OCI-LY1 (cell line): Measurements from ENCODE around the gene TASP1.

Experiments used
- H2AFZ ChIP-seq: fragments of 200-600 bp; sonication (generic), shearing (Covaris generic); 2 replicates; pipeline ENCODE4 v1.6.0; 2014; ENCODE audit warnings: antibody characterized with exemption, mild to moderate bottlenecking, low read length
- H3F3A ChIP-seq: fragments of 200-600 bp; sonication (generic), shearing (Covaris generic); 2 replicates; pipeline ENCODE4 v1.6.0; 2014; ENCODE audit warnings: mild to moderate bottlenecking, antibody characterized with exemption, low read length, moderate library complexity; ENCODE audit not compliant: insufficient read depth
- H3K27ac ChIP-seq: fragments of 200-600 bp; sonication (generic); 2 replicates; pipeline ENCODE4 v1.5.1; 2014; ENCODE audit warnings: low read length, mixed run types, mild to moderate bottlenecking, low read depth; ENCODE audit not compliant: poor library complexity, severe bottlenecking
- H3K27me3 ChIP-seq: fragments of 200-600 bp; sonication (generic); 2 replicates; pipeline ENCODE4 v1.6.0; 2014; ENCODE audit warnings: antibody characterized with exemption, mild to moderate bottlenecking, low read length, moderate library complexity; ENCODE audit not compliant: insufficient read depth
- H3K36me3 ChIP-seq: fragments of 200-600 bp; sonication (generic); 2 replicates; pipeline ENCODE4 v1.6.1; 2014; ENCODE audit warnings: mild to moderate bottlenecking, antibody characterized with exemption, low read length, moderate library complexity, mixed read lengths; ENCODE audit not compliant: insufficient read depth
- H3K4me1 ChIP-seq: fragments of 200-600 bp; sonication (generic); 2 replicates; pipeline ENCODE4 v1.5.1; 2014; ENCODE audit warnings: mild to moderate bottlenecking, low read length, moderate library complexity; ENCODE audit not compliant: insufficient read depth, severe bottlenecking
- H3K4me2 ChIP-seq: fragments of 200-600 bp; sonication (generic), shearing (Covaris generic); 2 replicates; pipeline ENCODE4 v1.6.1; 2014; ENCODE audit warnings: low read length
- H3K4me3 ChIP-seq: fragments of 200-600 bp; sonication (generic); 2 replicates; pipeline ENCODE4 v1.5.1; 2014; ENCODE audit warnings: low read length, low read depth, mild to moderate bottlenecking, mixed read lengths; ENCODE audit not compliant: poor library complexity, severe bottlenecking
- H3K79me2 ChIP-seq: fragments of 200-600 bp; shearing (Covaris generic); 2 replicates; pipeline ENCODE4 v1.6.1; 2016; ENCODE audit warnings: mixed run types, low read length, mixed read lengths; ENCODE audit not compliant: insufficient read depth
- H3K9ac ChIP-seq: fragments of 200-600 bp; sonication (generic), shearing (Covaris generic); 2 replicates; pipeline ENCODE4 v1.6.1; 2014; ENCODE audit warnings: mild to moderate bottlenecking, low read length, mixed read lengths
- H3K9me2 ChIP-seq: fragments of 200-600 bp; sonication (generic), shearing (Covaris generic); 2 replicates; pipeline ENCODE4 v1.6.1; 2014; ENCODE audit warnings: low read depth, mild to moderate bottlenecking, low read length, mixed read lengths
- H3K9me3 ChIP-seq: fragments of 200-600 bp; shearing (Covaris generic); 2 replicates; pipeline ENCODE4 v1.6.1; 2014; ENCODE audit warnings: low read length, mixed read lengths
- H4K20me1 ChIP-seq: fragments of 200-600 bp; sonication (generic), shearing (Covaris generic); 2 replicates; pipeline ENCODE4 v1.6.0; 2016; ENCODE audit warnings: mild to moderate bottlenecking, low read length; ENCODE audit not compliant: insufficient read depth
- CTCF ChIP-seq: fragments of 200-600 bp; sonication (generic), shearing (Covaris generic); IDR thresholded peaks from 2 replicates; pipeline ENCODE4 v1.5.1; 2017; ENCODE audit warnings: mild to moderate bottlenecking, antibody characterized with exemption, low read length, moderate library complexity, mixed read lengths
- EZH2 ChIP-seq: fragments of 200-600 bp; sonication (generic), shearing (Covaris generic); IDR thresholded peaks from 2 replicates; pipeline ENCODE4 v1.8.0; 2017; ENCODE audit warnings: borderline replicate concordance, mixed run types, mild to moderate bottlenecking, antibody characterized with exemption, low read length, moderate library complexity, mixed read lengths

TASP1 gene

GRCh38 chr20:13453367-13453766 is 185.4 kb downstream of the TASP1 start:
- no peaks in the 10 kb centered on the region for H3K4me1 ChIP-seq
- no peaks in the 10 kb centered on the region for H3K79me2 ChIP-seq
- no peaks in the 10 kb centered on the region for H3K27me3 ChIP-seq
- no peak overlapping the region for H2AFZ ChIP-seq
- H4K20me1 ChIP-seq = no peaks in the 10 kb centered on the region
- H3K9ac ChIP-seq = no peak overlapping the region
- no peaks in the 10 kb centered on the region for H3F3A ChIP-seq
- no peaks in the 10 kb centered on the region for H3K36me3 ChIP-seq
- no peak overlapping the region for H3K27ac ChIP-seq
- no peak overlapping the region for H3K4me3 ChIP-seq
- H3K9me2 ChIP-seq = no peaks in the 10 kb centered on the region
- no peak overlapping the region for H3K4me2 ChIP-seq
- TF ChIP-seq EZH2 (no peak), CTCF (no peak)
- H3K9me3 ChIP-seq = no peaks in the 10 kb centered on the region

GRCh38 chr20:13452470-13453124 is 186.1 kb downstream of the TASP1 start:
- Histone ChIP-seq H3K27me3 (no peaks in the 10 kb centered on the region), H4K20me1 (no peaks in the 10 kb centered on the region), H3K4me2 (no peak overlapping the region), H3K9me2 (no peaks in the 10 kb centered on the region), H3F3A (no peaks in the 10 kb centered on the region), H3K9ac (no peak overlapping the region), H3K79me2 (no peaks in the 10 kb centered on the region), H3K4me3 (no peak overlapping the region), H3K27ac (no peak overlapping the region), H3K36me3 (no peaks in the 10 kb centered on the region), H3K9me3 (no peaks in the 10 kb centered on the region), H3K4me1 (no peaks in the 10 kb centered on the region), H2AFZ (no peak overlapping the region)
- TF ChIP-seq CTCF (no peak), EZH2 (no peak)

- H3K79me2 ChIP-seq = no peaks in the 10 kb centered on the region
- no peaks in the 10 kb centered on the region for H3K9me3 ChIP-seq
- no peaks in the 10 kb centered on the region for H3K9me2 ChIP-seq
- H3K36me3 ChIP-seq = no peaks in the 10 kb centered on the region
- no peak overlapping the region for H3K27ac ChIP-seq
- no peaks in the 10 kb centered on the region for H3K27me3 ChIP-seq
- no peak overlapping the region for H3K4me3 ChIP-seq
- H2AFZ ChIP-seq = no peak overlapping the region
- TF ChIP-seq CTCF (no peak), EZH2 (no peak)
- no peaks in the 10 kb centered on the region for H3F3A ChIP-seq
- no peaks in the 10 kb centered on the region for H4K20me1 ChIP-seq
- H3K4me2 ChIP-seq = no peak overlapping the region
- H3K9ac ChIP-seq = no peak overlapping the region
- no peaks in the 10 kb centered on the region for H3K4me1 ChIP-seq
Observed at GRCh38 chr20:13449868-13450434, 188.8 kb downstream of the TASP1 start.
